Measurements from ENCODE around the gene SPOP. TPM values are rescaled to one million over a fixed set of nuclear protein-coding genes. Genes with fewer than 3 reads are reported as not detected.

The SPOP gene
- total RNA-seq, 4 donors from 2014 or later: 44.3 to 147 (median 99.0) TPM

- Histone ChIP-seq H3K4me1 (peaks cover 10 to 12% of the 10 kb centered on the region in 2 donors), H3K27me3 (no peaks in the 10 kb centered on the region), H3K9me3 (no peaks in the 10 kb centered on the region), H3K4me3 (no peak overlapping the region), H3K36me3 (no peaks in the 10 kb centered on the region), H3K27ac (peak overlapping the region; percentile 59 to 76)
- intact Hi-C loops (cut with DNase I; ENCODE audit: low total_unique reads): no loop called here
- TF ChIP-seq CTCF (IDR thresholded peaks at IDR 0.05): no peak
- no peak for TF ChIP-seq POLR2A (IDR thresholded peaks at IDR 0.05)
- DNase-seq: no peak
Measured at GRCh38 chr17:49634485-49634860, 43.4 kb downstream of the SPOP start.

- TF ChIP-seq POLR2A (IDR thresholded peaks at IDR 0.05): no peak
- intact Hi-C loops (cut with DNase I; ENCODE audit: low total_unique reads): no loop called here
- peak overlapping the region; percentile 59 to 76 for H3K27ac ChIP-seq
Measured at GRCh38 chr17:49633762-49634484, 44.0 kb downstream of the SPOP start.

DNA sequence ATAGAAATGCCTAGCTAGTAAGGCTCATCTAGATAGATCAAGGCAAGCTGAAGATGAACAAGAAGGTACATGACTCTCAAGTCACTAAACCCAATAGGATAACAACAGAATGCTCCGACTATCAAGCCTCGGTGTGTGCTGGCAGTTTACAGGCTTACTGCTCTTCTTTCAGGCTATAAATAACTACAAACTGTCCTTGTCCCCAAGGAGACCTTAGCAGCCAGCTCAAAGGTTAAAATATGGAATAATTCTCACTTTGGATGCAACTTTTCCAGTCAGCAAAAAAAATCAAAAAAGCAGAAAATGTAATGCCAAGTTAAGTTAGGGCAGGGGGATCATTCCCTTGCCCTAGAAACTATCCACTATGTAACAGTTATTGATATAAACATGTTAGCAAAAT is 44.6 kb downstream of the SPOP start:
- H3K9me3 ChIP-seq: no peaks in the 10 kb centered on the region
- DNase-seq: no peak
- H3K36me3 ChIP-seq: no peaks in the 10 kb centered on the region
- no peak for TF ChIP-seq CTCF (IDR thresholded peaks at IDR 0.05)
- no peak for TF ChIP-seq POLR2A (IDR thresholded peaks at IDR 0.05)
- H3K4me3 ChIP-seq: no peak overlapping the region
- H3K4me1 ChIP-seq: peaks cover 12 to 13% of the 10 kb centered on the region in 2 donors
- H3K27me3 ChIP-seq: no peaks in the 10 kb centered on the region
- H3K27ac ChIP-seq: peak overlapping the region; percentile 59 to 76
- intact Hi-C loops (cut with DNase I; ENCODE audit: low total_unique reads): no loop called here

More at GRCh38 chr17:49633762-49634484, 44.0 kb downstream of the SPOP start:
- no peak for DNase-seq
- Histone ChIP-seq H3K4me3 (no peak overlapping the region), H3K9me3 (no peaks in the 10 kb centered on the region), H3K4me1 (peaks cover 10 to 12% of the 10 kb centered on the region in 2 donors), H3K36me3 (no peaks in the 10 kb centered on the region), H3K27me3 (no peaks in the 10 kb centered on the region)

DNA sequence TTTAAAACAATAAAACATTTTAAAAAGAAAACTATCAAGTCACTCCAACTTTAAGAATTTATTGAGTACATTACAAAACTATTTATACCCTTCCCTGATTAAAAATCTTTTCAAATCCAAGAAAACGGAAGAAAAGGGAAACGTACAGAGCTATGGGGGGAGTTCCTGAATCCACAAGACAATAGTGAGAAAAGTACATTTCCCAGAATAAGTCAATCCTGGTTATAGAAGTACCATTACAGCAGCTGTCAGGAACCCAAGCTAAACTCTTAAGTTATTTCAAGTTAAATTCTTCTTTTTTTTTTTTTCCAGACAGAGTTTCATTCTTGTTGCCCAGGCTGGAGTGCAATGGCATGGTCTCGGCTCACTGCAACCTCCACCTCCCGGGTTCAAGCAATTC is 45.7 kb downstream of the SPOP start:
- Histone ChIP-seq H3K27me3 (no peaks in the 10 kb centered on the region), H3K36me3 (no peaks in the 10 kb centered on the region), H3K4me1 (peaks cover 7 to 12% of the 10 kb centered on the region in 2 donors), H3K27ac (peak overlapping the region in 1 of 2 donors; percentile 76), H3K4me3 (no peak overlapping the region), H3K9me3 (no peaks in the 10 kb centered on the region)
- DNase-seq: no peak
- intact Hi-C loops (cut with DNase I; ENCODE audit: low total_unique reads): no loop called here
- TF ChIP-seq CTCF (IDR thresholded peaks at IDR 0.05) (no peak), POLR2A (IDR thresholded peaks at IDR 0.05) (no peak)

DNA sequence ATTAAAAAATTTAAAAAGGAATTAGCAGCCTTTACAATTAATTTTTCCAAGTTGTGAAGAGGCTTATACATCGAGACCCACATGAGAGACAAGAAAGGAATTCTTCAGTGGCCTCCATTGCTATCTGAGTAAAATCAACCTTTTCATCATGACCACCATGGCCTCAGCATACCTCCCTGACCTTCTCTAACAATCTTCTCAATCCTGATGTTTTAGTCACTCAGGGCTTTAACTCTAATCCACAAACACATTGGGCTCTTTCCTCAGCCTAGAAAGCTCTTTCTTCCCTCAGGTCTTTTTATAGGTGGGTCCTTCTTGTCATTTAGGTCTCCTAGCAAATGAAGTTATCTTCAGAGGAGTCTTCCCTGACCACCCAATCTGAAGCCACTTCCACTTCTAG is 46.4 kb downstream of the SPOP start:
- no peaks in the 10 kb centered on the region for H3K36me3 ChIP-seq
- no peaks in the 10 kb centered on the region for H3K27me3 ChIP-seq
- TF ChIP-seq POLR2A (IDR thresholded peaks at IDR 0.05) (no peak), CTCF (IDR thresholded peaks at IDR 0.05) (no peak)

More for the DNA sequence above, 46.4 kb downstream of the SPOP start:
- DNase-seq: no peak
- Histone ChIP-seq H3K9me3 (no peaks in the 10 kb centered on the region), H3K4me3 (no peak overlapping the region), H3K4me1 (peaks cover 3 to 12% of the 10 kb centered on the region in 2 donors), H3K27ac (peak overlapping the region; percentile 20 to 76)
- intact Hi-C loops (cut with DNase I; ENCODE audit: low total_unique reads): no loop called here
